HG02884 (cell line): ENCODE results near the gene SNCAIP.

Experiments
- ATAC-seq: cut with Tn5 transposase; IDR thresholded peaks from one replicate; pipeline ENCODE4 v1.9.1; 2021; ENCODE audit warnings: mild to moderate bottlenecking, moderate library complexity; ENCODE audit not compliant: unreplicated experiment

Gene SNCAIP

DNA sequence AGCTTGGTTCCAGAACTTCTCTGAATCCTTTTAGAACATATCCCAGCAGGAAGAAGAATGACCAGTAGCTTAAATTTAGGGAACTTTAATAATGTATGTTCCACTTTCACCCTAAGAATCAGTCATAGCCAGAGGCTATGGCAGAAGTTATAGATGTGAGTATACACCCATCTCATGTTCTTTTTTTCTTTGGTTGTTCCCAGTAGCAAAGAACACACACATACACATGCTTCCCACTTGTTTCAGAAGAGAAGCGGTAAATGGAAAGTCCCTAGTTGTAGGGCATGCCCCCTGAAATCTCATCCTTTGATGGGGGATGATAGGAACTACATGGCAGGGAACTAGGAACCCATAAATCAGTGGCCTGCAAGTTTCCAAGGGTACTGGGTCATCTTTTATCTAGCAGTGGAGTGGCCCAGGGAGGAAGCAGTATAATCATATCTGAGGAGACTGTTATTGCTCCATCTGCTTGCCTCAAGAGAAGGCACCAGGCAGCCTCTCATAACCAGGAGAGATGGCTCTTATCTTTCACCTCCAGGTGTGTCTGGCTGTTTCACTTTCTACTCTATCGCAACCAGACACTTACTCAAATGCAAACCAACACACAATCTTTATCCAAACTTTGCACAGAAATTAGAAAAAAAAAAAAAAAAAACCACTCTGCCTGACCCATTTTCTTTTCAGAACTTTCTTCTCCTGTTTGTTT lies 109.5 kb downstream of the SNCAIP start:
- ATAC-seq, result peak; percentile 92

DNA sequence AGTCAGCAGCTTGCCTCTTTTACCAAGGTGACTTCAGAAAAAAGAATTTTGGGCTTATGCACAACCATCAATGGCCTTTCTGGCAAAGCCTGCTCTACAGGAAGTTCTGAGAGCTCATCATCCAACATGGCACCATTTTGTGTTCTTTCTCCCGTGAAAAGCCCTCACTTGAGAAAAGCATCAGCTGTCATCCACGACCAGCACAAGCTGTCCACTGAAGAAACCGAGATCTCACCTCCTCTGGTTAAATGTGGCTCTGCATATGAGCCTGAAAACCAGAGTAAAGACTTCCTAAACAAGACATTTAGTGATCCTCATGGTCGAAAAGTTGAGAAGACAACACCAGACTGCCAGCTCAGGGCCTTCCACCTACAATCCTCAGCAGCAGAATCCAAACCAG lies 111.2 kb downstream of the SNCAIP start:
- ATAC-seq, result no peak

DNA sequence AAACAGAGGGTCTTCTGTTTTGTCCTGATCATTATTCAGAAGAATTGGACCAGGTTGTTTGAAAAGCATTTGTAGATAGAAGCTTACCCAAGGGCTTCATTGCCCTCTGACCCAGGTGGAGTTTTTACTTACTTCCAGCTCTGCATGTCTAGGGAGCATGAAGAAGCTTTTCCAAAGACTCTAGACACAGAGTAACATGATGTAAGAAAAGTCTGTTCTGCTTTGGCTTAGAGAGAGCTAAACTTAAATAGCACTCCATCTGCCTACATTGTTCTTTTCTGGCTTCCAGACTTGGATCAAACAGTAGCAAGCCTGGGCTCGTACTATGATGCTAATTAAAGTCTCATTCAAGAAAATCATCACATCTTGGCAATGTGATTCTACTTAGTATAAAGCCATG lies 112.1 kb downstream of the SNCAIP start:
- ATAC-seq, result no peak

DNA sequence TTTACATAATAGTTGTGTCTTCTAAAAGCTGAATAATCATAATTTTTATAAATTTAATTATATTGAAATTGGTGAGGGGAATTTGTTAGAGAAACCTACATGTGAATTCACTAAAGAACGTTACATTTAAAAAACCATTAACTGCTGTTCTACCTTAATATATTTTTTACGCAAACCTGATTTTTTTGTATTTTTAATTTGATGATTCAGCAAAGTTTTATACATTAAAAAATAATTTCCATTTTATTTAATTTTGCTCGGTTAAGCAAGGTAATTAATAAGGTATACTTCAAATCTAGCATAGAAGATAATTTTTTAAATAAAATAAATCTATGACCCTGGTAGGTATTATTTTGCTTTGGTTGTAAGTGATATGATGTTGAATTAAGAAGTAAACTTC lies 114.3 kb downstream of the SNCAIP start:
- ATAC-seq, result no peak

DNA sequence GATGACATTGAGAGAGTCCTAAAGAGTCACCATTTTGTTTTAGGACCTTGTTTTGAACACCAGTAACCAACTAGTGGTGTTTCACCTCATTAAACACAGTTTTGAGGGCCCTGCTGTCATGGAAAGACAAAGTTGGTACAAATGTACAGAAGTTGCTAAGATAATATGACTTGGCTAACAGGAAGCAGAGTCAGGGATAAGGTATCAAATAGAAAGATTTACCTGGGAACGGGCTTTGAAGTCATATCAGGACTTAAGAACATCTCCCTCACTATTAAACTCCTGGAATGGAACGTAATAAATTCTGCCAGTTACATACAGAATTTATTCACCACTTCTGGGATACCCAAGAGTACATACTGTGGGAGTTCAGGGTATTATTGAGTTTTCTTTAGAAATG lies 115.6 kb downstream of the SNCAIP start:
- no peak for ATAC-seq

DNA sequence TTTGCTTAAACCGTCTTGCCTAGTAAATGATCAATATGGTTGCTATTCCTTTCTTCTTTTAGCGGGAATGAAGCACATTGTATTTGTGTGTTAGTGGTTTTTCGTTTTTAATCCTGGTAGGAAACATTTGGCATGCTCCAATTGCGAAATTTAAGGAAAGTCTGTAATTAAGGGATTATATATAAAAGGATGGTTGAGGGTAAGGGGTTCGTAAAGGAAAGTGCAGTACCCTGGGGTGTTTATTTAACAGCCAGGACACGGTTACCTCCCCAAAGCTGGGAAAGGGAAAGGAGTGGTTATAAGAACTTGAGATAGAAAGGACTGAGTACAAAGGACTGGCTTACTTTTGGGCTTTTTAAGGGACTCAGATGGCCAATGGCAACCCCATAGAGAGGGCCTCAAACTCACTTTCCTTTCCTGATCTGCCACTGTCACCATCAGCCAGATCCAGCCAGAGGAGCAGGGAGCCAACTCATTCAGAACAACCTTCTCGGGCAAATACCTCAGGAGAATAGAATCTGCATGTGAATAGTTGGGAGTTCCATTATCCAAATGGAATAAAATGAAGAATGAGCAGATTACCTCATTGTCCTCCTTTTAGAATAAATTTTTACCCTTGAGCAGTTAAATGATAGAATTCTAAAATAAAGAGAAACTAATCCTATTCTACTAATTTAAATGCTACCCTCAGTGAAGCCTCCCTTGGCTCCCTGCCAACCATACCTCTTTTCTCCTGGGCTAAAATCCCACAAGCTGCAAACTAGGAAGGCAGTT lies 117.7 kb downstream of the SNCAIP start:
- ATAC-seq, result no peak

DNA sequence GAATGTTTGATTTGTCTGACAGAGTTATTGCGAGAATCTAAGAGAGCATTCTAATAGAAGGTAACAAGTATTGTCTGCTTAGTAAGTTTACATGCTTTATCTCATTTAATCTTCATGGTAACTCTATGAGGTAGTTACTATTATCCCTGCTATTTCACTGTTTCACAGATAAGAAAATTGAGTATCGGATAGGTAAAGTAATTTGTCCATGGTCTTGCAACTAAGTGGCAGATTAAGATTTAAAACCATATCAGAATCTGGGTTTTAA lies 118.2 kb downstream of the SNCAIP start:
- ATAC-seq, result no peak

DNA sequence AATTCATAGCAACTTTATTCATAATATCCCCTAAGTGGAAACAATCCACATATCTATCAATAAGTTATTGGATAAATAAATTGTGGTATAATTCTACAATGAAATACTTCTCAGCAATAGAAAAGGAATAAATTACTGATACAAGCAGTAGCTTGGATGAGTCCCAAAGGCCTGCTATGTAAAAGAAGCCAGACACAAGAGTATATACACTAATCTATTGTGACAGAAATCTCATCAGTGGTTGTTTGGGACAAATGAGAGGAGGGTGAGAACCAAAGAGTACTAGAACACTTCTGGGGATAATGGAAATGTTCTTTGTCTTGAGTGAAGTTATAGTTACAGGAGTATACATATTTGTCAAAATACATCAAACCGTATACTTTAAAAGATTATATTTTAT lies 119.3 kb downstream of the SNCAIP start:
- no peak for ATAC-seq

DNA sequence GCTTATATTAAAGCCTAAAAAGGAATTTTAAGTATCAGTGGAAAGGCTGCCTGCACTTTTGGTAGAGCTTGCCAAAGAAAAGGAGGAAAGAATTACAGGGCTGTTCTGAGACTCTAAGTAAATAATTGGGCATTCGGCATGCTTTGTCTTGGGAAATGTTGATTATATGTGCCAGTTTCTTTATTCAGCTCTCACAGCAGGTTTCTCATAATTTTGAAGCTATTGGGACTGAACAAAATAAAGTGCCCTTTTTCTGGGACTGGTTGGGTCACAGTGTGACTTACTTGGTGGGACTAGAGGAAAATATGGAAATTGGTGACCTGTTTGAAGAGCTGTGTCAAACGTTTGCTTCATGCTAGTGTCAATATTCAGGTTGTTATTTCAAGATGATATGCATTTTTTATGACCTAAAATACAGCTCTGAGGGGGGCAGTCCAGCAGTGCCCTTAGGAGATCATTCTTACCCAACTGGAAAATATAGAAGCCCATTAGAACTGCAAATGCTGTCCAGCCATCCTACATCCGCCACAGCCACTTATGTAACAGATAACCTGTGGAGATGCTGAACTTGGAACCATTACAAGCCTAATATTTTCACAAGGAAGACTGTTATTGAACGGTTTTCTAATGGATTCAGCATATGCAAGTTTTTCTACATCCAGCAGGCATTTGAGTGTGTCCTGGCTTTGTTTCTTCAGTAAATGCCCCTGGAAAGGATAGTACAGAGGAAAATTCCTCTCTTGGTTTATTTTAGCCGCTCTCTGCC lies 122.4 kb downstream of the SNCAIP start:
- ATAC-seq, result no peak

DNA sequence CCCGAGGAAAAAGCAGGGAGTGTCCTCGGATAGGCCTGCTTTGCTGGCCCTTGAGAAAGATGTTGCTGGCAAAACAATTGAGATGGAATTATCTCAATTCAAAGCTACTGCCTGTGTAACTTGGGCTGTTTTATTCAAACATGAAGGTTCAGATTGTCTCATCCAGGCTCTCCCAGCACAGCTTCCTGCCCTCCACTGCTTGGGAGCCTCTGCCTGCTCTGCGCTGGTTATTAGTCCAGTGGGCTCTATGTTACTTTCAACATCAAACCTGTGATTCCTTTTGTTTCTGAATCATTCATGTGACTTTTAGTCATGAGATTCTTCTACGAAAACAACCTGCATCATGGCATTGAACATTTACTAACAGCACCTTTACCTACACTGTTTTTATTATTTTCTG lies 123.2 kb downstream of the SNCAIP start:
- ATAC-seq, result no peak

DNA sequence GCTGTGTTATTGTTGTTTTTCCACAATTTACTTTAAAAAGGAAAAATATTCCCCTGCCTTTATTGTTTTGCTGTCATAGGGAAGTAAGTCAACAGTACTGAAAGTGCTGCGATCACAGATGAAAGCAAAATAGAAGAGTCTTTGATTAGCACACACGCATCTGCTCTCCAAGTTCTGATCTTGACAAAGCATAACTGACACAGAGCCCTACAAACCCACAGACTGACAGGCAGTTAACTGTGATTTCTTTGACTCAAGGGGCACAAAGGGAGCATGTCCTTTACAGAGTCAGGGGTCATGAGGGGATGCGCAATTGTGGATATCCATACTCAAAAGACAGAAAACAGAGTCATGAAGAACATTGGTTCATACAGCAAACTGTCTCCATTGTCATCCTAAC lies 123.7 kb downstream of the SNCAIP start:
- no peak for ATAC-seq

DNA sequence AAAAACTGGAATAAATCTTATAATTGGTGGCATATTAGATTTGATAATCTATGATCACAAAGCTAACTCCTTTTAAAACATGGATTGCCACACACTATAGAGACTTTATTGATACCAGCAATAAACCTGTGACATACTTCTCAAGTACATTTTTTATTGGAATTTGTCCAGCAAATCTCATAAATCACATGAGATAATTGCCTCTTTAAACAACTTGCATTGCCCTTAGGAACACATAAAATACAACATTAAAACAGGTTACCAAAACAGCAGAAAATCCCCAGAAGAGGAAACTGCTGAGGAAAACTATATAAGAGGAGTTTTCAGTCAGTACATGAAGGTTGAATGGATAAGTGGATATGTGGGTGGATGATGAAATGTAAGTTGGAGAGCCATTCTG lies 124.6 kb downstream of the SNCAIP start:
- ATAC-seq, result no peak

DNA sequence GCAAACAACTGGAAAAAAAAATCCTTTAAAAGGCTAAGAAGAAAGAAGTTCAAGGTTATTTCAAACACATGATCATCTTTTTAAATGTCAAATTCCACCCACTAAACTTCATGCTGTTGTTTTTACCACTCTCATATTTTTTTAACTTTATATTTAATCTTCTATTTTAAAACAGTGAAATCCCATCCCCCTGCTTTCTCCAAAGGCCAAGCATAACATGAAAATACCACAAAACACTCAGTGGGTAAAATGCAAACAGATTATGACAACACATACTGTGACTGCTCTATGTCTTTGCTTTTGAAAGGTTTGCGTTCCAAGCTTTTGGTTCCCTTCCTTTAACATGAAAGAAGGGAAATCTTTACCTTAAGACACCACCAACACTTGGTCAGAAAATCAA lies 127.6 kb downstream of the SNCAIP start:
- no peak for ATAC-seq

DNA sequence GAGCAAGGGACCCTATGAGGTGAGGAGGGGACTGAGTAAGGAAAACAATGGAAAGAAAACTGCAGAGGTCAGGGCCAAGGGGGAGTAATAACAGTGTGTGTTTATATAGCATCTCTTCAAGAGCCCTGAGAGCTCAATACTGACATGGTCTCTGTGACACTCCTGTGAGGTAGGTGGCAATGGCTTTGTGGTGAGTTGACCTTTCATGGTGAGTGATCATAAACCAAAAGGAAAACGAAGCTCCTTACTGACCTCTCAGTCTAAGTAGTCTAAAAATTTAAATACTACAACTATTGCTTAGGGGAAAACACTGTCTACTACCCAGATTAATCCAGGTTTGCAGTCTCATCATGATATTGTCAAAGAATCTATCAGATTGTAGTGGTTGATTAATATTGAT lies 130.9 kb downstream of the SNCAIP start:
- peak; percentile 85 for ATAC-seq

DNA sequence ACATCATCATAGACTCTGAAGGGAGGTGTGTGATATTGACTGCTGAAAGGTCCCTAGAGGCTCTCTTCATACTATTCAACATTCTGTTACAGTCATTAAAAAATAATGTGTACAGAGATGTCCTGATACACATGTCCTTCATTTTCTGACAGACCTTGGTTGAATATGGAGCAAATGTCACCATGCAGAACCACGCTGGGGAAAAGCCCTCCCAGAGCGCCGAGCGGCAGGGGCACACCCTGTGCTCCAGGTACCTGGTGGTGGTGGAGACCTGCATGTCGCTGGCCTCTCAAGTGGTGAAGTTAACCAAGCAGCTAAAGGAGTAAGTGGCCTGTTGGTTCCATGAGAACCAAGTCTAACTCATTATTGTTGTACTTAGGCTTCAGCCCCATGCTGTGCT lies 132.4 kb downstream of the SNCAIP start:
- ATAC-seq, result no peak

DNA sequence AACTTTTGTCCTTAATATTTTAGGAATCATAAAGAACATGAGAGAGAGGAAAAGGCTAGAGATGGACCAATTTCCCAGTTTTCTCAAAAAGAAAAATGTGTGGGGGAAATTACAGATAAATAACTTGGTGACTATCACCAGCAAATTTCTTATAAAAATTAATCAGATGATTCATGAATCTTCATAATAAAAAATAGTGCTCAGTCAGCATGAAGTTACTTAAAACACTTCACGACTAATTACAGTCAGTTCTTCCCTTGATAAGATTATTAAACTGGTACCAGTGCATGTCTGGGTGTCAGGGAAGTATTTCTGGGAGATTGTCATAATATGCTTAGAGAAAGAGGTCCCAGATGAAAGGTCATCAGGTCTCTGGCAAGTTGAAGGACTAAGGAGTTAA lies 133.0 kb downstream of the SNCAIP start:
- ATAC-seq, result no peak

DNA sequence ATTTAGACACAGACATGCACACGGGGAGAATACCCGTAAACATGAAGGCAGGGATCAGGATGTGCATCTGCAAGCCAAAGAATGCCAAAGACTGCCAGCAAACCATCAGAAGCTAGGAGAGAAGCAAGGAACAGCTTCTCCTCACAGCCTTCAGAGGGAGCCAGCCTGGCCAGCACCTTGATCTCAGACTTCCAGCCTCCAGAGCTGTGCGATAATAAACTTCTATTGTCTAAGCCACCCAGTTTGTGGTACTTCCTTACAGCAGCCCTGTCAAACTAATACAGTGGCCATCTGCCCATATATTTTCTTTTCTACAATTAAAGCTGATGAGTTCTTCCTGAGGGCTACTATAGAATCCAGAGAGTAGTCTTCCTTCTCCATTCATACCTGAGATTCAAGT lies 135.0 kb downstream of the SNCAIP start:
- no peak for ATAC-seq

DNA sequence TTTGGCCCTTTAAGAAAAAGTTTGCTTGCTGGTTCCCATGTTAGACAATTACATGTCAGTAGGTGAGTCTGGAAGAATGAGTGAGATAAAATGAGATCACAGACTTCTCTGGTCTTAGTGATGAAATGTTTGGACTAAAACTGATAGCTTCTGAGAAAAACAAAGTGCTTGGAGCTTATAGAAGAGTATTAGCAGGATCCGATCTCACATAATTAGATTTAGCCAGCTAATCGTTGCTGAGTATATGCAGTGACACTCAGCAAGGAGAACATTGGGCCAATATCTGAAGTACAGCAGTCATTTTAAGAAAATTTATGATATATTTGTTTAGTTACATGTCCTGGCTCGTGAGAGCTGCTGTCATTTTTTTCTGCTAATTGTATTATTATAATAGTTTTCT lies 135.8 kb downstream of the SNCAIP start:
- no peak for ATAC-seq

DNA sequence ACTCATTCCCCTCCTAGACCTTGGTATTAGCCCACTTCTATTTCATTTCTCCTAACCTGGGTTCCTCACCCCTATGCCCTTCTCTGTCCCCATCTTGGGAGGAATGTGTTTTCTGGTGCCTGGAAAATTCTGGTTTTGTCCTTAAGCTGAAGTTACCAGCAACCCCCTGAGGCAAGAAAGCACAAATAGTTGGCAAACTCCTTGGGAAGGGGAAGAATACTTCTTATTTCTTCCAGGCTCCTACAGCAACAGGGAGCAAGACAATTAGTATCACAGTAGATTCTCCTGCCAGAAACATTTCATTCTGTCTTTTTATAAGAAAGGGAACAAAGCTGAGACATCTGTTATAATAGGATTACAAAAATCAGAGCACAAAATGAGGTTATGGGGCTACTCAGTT lies 142.5 kb downstream of the SNCAIP start:
- no peak for ATAC-seq

DNA sequence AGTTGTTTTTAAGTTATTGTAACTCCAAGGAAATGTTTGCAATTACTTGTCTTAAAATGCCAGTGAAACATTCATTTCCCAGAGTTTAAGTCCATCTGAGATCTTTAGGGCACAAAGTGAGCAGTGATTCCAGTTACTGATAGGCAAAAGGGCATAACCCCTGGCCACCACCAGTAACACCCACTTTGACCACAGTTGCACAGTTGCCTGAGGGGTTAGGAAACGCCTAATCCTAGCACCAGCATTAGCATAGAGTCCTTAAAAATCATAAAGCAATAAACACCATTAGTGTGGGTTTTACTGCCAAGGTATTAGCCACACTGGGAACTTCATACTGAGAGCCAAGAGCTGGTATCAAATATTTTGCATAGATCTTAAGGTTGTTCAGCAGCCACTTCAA lies 143.9 kb downstream of the SNCAIP start:
- ATAC-seq, result no peak

DNA sequence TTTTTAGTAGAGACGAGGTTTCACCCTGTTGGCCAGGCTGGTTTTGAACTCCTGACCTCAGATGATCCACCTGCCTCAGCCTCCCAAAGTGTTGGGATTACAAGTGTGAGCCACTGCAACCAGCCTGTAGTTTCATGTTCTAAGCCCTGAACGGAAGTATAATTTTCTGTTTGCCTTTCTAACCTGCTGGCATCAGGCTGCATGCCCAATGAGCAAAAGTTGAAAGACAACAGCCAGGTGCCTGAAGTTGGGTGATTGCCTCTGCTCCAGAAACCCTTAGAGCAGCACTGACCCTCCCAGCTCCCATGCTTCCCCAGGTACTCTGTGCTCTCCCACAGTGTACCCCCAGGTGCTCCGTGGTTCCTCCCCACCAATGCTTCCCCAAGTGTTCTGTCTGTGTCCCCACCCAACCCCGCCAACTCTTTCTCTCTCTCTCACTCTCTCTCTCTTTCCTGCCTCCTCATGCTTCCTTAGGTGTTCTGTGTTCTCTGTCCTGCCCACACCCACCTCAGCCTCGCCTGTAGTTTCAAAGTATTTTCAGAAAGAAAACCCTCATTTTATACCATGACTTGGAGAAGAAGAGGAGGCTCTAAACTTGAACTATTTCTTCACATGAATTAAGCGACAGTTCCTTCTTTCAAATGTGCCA lies 145.3 kb downstream of the SNCAIP start:
- no peak for ATAC-seq
